ENCODE results near the gene SRCIN1. TPM values are rescaled to one million over a fixed set of nuclear protein-coding genes. Genes with fewer than 3 reads are reported as not detected.
"Not testable (repeated sequence)": the region's sequence is repeated elsewhere in the genome, so short reads cannot be mapped to it uniquely, and the experiment has no call there.

Gene SRCIN1
- 2.7 and 3.0 TPM in 2 replicates for polyA plus RNA-seq (2014; cell fraction: cytosol; rRNA removed)
- 7.4 and 10.8 TPM in 2 replicates for polyA plus RNA-seq (2014; cell fraction: nucleus; rRNA removed)

GRCh38 chr17:38605841-38606645 is at the start of gene SRCIN1:
SRCIN1 (minus strand) TSS chr17:38605952; CDS start chr17:38605705, 247 bp downstream.
- peak; percentile 76 for DNase-seq (ENCODE audit: low spot score)

- no peak for DNase-seq (ENCODE audit: low spot score)
Observed at GRCh38 chr17:38654411-38655398, 49.0 kb upstream of the SRCIN1 start.

GRCh38 chr17:38653679-38654078 is 47.9 kb upstream of the SRCIN1 start:
- no peak for DNase-seq (ENCODE audit: low spot score)

- DNase-seq (ENCODE audit: low spot score): no peak
Observed at GRCh38 chr17:38653230-38653629, 47.5 kb upstream of the SRCIN1 start.

GRCh38 chr17:38650653-38651173 is 45.0 kb upstream of the SRCIN1 start:
- not testable (repeated sequence) for DNase-seq (ENCODE audit: low spot score)

GRCh38 chr17:38637951-38638350 is 32.2 kb upstream of the SRCIN1 start:
- no peak for DNase-seq (ENCODE audit: low spot score)

GRCh38 chr17:38636054-38636453 is 30.3 kb upstream of the SRCIN1 start:
- DNase-seq (ENCODE audit: low spot score): no peak

- DNase-seq (ENCODE audit: low spot score): no peak
Observed at GRCh38 chr17:38632334-38632733, 26.6 kb upstream of the SRCIN1 start.

- DNase-seq (ENCODE audit: low spot score): peak; percentile 87
Observed at GRCh38 chr17:38628441-38628840, 22.7 kb upstream of the SRCIN1 start.

GRCh38 chr17:38627957-38628356 is 22.2 kb upstream of the SRCIN1 start:
- DNase-seq (ENCODE audit: low spot score): no peak

GRCh38 chr17:38626606-38627226 is 21.0 kb upstream of the SRCIN1 start:
- DNase-seq (ENCODE audit: low spot score): not testable (repeated sequence)

GRCh38 chr17:38625482-38625881 is 19.7 kb upstream of the SRCIN1 start:
- no peak for DNase-seq (ENCODE audit: low spot score)

GRCh38 chr17:38624782-38625355 is 19.1 kb upstream of the SRCIN1 start:
- not testable (repeated sequence) for DNase-seq (ENCODE audit: low spot score)

- DNase-seq (ENCODE audit: low spot score): no peak
Observed at GRCh38 chr17:38621538-38621937, 15.8 kb upstream of the SRCIN1 start.

GRCh38 chr17:38620551-38621277 is 15.0 kb upstream of the SRCIN1 start:
- DNase-seq (ENCODE audit: low spot score): no peak

- no peak for DNase-seq (ENCODE audit: low spot score)
Observed at GRCh38 chr17:38619937-38620550, 14.3 kb upstream of the SRCIN1 start.

- DNase-seq (ENCODE audit: low spot score): no peak
Observed at GRCh38 chr17:38619451-38619795, 13.7 kb upstream of the SRCIN1 start.

GRCh38 chr17:38617967-38618760 is 12.4 kb upstream of the SRCIN1 start:
- no peak for DNase-seq (ENCODE audit: low spot score)

Data from SK-N-DZ (cell line).